GM12865 (cell line): Measurements from ENCODE around the gene TCHP.

ENCODE experiments used
- DNase-seq: peaks from one replicate; pipeline ENCODE4 v3.0.0; 2010; ENCODE audit warnings: low read depth
- H3K4me3 ChIP-seq: 2 replicates; pipeline ENCODE4 v1.5.1; 2011; ENCODE audit warnings: mild to moderate bottlenecking, low read depth, low read length, control low read depth
- CTCF ChIP-seq: IDR thresholded peaks from 2 replicates; pipeline ENCODE4 v1.5.1; 2011; ENCODE audit warnings: low read length, control low read depth, low read depth, inconsistent platforms; ENCODE audit not compliant: insufficient read depth; ENCODE audit errors: missing control alignments

The TCHP gene

DNA sequence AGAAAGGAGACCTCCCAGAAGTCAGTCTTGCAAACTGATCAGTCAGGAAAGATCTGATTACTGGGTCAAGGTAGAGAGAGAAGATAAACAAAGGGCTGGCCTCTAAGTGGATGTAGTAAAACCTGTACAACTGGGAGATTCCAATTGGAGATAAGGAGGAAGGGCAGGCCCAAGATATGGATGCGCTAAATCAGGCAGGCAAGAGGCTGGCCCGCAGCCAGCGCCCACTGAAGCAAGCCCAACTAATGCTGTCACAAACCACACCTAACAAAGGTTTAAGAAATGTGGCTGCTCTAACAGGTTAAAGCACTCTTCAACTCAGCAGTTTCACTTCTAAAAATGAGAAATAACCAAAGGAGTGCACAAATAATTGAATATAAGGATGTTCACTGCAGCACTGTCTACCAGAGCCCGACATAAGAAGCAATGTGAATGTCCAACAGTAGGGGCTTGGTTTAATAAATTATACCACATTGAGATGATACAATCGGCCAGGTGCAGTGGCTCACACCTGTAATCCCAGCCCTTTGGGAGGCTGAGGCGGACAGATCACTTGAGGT lies 24.4 kb upstream of the TCHP start:
- no peak overlapping the region for H3K4me3 ChIP-seq
- DNase-seq = peak; percentile 73
- no peak for TF ChIP-seq CTCF

DNA sequence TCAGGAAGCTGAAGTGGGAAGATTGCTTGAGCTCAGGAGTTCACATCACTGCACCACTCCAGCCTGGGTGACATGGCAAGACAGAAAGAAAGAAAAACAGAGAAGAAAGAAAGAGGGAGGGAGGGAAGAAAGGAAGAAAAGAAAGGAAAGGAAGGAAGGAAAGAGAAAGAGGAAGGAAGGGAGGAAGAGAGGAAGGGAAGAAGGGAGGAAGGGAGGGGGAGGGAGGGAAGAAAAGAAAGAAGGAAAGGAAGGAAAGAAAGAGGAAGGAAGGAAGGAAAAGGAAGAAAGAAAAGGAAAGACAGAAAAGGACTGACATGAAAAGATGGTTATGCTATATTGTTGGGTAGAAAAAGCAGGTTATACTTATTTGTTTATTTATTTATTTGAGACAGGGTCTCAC lies 23.7 kb upstream of the TCHP start:
- TF ChIP-seq CTCF = no peak
- no peak overlapping the region for H3K4me3 ChIP-seq
- DNase-seq = no peak

DNA sequence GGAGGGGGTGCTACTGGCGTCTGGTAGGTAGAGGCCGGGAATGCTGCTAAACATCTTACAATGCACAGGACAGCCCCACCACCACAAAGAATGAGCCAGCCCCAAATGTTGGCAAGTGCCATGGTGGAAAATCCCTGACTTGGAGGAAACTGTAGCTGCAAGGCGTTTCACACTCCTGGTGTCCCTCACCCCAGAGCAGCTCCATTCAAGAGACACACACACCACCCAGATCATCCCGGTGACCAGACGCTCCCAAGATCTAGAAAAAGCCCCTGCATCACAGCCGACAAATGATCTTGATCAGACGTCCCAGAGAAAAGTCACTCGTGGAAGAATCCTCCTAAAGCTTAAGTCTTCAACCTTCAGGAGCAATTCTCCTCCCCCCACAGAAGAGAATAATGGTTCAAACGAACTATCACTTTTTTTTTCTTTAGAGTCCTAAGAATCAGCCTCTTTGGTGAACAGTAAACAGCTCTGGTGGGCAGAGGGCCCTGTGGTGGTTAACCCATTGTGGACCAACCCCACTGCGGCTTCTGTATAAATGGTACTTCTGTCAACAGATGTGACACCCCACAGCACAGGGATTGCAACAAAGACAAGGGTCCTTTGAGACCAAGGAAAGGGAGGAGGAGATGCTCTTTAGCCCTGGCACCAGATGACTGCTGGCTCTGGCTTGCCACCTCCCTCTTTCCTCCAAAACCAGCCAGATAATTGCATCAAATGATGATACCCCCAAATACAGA lies 22.4 kb upstream of the TCHP start:
- TF ChIP-seq CTCF = no peak
- no peak overlapping the region for H3K4me3 ChIP-seq
- DNase-seq = no peak

GRCh38 chr12:109878247-109878625 lies 21.8 kb upstream of the TCHP start:
- no peak for DNase-seq
- no peak overlapping the region for H3K4me3 ChIP-seq
- no peak for TF ChIP-seq CTCF

DNA sequence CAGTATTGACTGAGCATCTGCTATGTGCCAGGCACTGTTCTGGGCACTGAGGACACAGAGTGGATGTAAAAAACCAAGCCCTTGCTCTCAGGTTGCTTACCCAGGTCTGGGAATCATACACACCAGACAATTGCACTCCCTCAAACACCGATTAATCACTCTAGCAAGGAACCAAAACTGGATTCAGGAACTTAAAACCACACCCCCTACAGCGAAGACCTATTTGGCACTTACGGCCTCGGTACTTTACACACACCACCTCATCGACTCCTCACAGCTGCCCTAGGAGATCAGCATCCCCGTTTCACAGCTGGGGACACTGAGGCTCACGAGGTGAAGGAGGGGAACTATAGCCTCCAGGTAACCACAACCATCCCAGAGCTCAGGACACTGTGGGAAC lies 21.3 kb upstream of the TCHP start:
- H3K4me3 ChIP-seq = peak overlapping the region; percentile 73; the same call in 1 of the 2 replicates
- no peak for TF ChIP-seq CTCF
- no peak for DNase-seq

- H3K4me3 ChIP-seq = peak overlapping the region; percentile 73
- no peak for DNase-seq
- no peak for TF ChIP-seq CTCF
Observed at GRCh38 chr12:109879351-109880042, 20.6 kb upstream of the TCHP start.
